GM18870 (cell line): ENCODE results near the gene DLX1.
"Not testable (repeated sequence)": the region's sequence is repeated elsewhere in the genome, so short reads cannot be mapped to it uniquely, and the experiment has no call there.

ENCODE experiments used
- ATAC-seq: cut with Tn5 transposase; IDR thresholded peaks from one replicate; pipeline ENCODE4 v1.9.1; 2021; ENCODE audit warnings: moderate library complexity; ENCODE audit not compliant: unreplicated experiment

Gene DLX1

DNA sequence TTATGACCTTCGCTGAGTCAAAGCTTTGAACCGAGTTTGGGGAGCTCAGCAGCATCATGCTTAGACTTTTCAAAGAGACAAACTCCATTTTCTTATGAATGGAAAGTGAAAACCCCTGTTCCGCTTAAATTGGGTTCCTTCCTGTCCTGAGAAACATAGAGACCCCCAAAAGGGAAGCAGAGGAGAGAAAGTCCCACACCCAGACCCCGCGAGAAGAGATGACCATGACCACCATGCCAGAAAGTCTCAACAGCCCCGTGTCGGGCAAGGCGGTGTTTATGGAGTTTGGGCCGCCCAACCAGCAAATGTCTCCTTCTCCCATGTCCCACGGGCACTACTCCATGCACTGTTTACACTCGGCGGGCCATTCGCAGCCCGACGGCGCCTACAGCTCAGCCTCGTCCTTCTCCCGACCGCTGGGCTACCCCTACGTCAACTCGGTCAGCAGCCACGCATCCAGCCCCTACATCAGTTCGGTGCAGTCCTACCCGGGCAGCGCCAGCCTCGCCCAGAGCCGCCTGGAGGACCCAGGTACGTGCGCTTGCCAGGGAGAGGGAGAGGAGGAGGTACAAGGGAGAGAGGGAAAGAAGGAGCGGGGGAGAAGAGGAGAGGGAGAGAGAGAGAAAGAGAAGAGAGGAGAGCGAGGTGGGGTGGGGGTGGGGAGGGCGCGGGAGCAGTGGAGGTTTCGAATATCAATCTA, at the start of gene DLX1:
Gene DLX1 (plus strand): TSS at position 48 of the 700 bp plus-strand sequence. CDS start 171 bp downstream, at position 219.
- ATAC-seq = peak; percentile 19

DNA sequence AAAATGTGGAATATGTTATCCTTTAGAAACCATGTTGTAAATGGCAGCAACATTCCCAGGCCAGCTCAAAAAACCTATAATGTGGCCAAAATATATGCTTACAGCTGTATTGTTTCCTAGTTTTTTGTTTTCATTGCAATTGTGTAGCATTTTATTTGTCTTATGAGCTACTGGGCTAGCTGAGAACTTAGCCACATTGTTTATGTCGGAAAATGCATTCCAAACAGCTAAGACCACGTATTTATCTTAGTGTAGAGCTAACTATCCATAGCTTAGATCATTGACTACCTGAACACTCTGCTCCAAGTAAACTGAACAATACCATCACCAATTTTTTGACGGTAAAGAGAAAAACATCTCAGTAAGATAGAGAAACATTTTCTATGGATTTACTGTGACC, 47.2 kb upstream of the DLX1 start:
- no peak for ATAC-seq

DNA sequence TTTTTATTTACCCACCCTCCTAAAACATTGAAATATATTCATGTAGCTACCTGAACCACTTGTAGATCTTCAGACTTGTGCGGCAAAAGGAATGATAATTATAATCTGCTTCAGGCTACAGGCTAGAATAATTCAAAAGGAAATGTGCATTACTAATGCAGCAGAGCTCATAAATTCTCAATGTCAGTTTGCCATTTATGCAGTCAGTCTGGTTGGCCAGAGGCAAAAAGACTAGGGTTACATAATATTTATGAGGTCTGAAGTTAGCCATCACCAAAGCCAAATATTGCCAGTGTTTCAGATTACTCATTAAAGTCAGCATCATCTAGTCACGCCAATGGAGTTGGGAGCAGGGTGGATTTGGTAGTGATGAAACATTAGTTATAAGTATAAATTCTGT, 46.7 kb upstream of the DLX1 start:
- no peak for ATAC-seq

DNA sequence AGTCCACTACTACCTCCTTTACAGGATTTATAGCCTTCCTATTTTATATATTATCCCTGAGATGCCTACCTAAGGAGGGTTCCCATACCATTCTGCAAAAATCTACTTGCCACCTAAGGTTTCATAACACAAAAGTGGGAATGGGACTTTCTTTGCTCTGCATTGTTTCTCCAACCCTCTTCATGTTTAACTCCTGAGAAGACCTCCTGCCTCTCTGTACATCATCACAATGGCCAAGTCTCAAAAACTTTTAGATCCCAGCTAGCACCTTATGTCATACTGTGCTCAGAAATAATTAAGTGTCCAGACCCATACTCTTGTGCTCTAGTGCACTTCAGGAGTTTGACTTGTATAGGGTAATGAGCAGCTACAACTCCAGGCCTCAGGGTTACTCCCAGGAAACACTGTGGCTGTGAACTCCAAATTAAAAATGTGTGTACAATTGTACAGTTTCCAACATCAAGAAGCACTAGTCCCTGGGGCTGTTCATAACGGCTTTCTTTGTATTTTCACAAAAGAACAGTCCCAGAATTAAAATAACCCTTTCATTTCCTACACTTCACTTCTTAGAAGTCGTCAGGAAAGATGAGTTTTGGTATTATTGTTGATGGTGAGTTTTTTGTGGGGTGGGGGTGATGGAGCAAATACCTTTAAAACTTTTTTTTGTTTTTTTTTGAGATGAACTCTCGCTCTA, 46.1 kb upstream of the DLX1 start:
- no peak for ATAC-seq

DNA sequence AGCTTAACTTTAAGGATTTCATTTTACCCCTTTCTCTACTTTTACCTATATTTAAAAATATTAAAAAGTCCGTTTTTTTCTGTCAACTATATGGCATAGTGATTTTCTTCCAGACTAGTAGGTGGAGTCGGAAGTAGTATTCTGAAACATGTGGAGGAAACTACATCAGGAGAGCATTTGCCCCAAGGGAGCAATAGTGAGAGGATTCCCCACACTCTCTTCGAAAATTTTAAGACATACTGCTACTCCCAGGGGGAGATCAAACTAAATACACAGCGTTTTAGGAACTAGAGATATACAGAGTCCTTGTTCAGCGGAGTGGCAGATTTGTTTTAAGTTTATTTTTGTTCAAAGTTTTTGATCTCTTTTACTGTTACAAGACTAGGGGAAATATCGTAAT, 45.0 kb upstream of the DLX1 start:
- ATAC-seq = no peak

DNA sequence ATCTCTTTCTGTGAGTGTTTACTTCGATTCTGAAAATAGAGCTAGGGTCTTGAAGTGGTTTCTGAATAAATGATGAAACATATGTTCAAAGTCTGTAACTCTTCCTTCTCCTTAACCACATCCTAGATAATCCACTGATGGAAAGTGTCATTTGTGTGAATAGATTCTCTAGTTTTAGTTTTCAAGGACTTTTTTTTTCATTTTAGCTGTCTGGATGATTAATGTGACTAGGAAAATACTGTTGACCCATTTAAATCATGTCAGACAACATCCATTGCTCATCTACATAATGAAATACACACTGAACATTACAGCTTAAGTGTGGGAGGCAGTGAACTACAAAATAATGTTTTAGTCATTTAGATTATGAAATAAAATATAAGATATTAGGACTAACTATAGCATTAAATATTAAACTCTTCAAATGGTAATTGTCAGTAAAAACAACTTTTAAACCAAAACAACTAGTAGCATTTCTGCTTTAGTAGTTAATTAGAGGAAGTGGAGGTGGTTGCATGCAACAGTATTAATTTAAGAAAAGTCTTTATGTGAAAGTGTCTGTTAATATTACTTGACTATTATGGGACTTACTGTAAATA, 39.1 kb upstream of the DLX1 start:
- no peak for ATAC-seq

DNA sequence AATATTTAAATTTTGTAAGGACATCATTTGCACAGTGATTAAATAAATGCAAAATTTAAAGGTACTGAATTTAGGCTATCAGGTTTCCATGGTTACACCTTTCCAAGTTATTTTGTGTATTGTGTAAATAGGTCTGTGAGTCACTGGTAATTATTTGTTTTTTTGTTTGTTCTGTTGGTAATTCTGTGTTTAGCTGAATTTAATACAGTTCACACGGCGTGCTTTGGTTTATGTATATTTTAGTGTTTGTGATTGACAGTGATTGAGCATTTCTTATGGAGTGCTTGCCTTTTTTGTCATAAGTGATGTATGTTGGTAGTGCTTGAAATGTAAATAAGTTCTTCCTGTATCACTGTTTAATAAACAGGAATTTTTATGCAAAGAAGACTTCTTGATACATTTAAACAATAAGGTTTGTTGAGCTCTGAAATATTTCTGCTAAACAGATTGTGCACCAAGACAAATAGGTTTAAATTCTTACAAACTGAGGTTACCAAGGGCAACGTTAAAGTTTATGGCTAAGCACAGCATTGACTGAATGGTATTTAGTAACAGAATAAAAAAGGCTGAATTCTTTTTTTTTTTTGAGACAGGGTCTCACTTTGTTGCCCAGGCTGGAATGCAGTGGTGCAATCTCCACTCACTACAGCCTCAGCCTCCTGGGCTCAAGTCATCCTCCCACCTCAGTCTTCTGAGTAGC, 38.3 kb upstream of the DLX1 start:
- ATAC-seq = no peak

DNA sequence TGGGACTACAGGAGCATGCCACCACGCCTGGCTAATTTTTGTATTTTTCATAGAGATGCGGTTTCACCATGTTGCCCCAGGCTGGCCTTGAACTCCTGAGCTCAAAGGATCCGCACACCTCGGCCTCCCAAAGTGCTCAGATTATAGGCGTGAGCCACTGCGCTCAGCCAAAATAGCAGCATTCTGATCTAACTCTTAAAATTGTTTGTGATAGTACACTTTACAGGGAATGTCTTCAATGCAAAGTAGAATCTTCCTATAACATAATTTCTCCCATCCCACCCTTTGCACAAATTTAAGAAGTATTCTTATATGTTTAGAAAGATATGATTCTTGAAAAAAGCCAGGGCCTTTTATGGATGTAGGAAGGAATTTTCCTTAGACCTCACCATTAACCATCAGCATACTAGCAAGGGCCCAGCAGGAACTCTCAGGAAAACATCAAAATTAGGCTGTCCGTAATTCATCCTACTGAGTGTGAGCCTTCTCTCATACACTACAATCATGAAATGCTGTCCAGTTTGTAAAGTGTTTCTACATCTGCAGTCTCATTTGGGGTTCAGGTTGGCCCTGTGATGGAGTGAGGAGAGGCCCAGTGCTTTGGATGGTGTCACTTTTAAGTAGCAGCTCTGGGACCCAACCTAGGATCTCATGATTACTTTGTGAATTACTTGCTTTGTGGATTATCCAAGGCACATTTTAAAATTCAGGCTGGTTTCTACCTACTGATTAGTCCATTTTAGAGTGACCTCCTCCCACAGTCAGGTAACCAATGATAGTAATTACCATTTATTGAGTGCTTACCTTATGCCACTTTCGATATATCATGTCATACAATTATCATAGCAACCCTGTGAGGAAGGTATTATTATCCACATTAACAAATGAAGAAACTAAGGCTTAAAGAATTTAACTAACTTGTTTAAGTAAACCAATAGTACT, 37.5 kb upstream of the DLX1 start:
- ATAC-seq = no peak

DNA sequence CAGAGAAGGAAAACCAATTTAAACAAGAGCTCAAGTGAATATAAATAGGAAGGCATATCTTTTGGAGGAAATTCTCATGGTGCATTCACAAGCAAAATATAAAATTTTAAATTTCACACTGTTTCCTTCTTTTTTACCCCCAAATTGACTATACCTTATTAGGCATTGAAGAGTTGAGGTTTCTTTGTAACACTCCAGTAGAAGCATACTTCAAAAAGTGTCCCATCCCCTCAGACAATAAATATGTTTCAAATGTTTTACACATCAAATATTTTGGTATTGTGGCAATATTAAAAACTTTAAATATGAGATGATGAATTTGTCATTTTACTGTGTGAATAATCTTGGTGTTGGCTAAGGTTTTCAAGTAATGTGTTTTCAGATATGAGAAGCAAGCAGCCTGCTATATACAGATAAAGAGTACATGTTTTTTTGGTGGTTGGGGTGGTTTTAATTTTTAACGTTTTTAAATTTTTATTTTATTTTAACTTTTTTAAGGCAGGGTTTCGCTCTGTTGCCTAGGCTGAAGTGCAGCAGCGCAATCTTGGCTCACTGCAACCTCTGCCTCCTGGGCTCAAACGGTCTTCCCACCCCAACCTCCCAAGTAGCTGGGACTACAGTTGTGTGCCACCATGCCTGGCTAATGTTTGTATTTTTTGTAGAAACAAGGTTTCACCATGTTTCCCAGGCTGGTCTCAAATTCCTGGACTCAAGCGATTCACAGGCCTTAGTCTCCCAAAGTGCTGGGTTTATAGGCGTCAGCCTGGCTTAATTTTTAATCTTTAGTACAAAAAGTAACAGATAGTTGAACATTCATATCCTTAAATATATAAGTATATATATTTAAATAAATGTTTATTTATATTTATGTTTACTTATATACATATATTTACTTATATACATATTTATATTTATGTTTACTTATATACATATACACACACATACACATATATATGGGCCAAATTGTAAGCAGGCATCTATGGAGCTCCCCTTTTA, 36.5 kb upstream of the DLX1 start:
- no peak for ATAC-seq

DNA sequence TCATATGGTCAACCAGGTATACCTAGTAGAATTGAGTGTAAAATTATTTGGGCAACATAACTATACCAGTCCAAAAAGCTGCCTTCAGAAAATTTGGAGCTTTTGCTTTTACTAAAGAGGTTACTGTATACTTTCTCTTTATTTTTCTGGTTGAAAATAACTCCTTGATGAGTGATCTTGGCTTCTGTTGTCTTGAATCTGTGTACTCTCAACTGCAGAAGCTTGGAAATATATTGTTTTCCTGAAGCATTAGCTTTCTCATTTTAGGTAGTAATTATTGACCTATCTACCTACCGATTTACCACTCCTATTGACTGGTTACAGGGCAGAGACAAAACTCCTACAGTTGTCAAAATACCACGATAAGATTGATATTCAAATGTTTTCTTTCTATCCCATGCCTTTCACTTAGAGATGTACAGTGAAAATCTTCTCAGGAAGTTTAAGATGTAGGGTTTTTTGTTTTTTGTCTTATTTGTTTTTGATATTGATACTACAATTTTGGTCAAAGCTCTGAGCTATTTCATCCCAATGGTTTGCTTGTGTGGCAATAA, 35.7 kb upstream of the DLX1 start:
- ATAC-seq = no peak

DNA sequence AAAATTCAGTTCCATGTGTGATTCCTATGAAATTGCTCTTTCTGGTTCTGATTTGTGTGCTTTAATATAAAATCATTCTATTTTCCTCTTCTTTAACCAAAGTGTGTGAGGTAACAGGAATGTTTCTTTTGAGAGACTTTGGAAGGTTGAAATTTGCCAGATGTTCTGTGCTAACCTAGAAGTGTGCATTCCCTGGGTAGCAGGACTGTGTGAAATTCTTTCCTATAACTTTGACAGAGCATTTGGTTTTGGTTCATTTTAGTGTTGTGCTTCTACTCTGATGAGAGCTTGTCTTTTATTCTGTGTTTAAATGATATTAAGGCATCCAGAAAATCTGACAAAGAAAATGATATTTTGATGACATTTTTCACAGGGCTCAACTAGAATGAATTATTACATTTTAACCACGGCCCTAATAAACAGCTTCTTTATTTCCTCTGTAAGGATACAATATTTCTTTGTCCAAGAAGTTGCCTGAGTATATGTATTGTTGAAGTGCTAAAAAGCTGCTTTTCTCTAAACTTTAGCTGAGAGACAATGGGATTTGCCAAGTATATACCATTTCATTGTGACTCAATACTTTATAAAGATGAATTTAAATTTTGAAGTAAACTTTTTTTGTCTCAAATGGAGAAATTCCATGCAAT, 34.7 kb upstream of the DLX1 start:
- ATAC-seq = no peak

DNA sequence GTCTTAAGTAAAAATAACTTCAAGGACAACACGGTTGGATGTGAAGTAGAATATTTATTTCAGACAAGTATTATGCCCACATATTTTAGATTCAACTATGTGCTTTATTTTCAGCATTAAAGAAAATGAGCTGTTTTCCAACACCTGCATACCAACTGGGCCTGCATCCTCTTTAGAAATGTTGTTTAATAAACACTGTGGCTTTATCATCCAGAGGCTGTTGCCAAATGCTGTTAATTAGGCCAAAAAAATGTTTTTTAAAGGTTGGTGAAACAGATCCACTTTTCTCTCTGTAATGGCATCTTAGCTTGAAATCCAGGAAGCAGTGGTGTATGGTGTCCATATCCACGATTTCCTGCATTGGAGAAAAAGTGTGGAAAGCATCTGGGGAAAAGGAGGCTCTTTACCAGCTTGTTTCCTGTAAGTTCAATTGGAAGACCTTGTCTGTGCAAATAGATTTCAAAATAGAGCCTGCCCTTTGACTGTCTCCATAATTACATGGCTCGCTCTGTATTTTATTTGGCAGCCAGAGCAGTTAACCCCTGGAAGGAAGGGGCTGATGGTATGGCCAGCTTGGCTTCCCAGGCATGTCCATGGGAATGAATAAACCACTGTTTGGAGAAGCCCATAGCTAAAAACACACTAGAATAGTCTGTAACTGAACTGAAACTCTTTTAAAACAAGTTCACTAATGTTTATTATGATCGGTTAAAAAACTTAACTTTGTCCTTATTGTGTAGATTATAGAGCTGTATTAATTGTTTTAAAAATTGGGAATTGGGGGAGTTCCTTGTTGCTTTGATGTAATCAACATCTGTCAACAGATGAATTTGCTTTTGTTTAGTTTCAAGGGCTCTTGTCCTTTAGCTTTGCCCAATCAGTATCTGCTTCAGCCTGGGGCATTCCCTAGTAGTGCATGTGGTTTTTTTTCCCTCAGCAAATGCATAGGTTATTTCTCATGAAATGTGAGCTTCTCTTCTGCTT, 33.0 kb upstream of the DLX1 start:
- no peak for ATAC-seq

DNA sequence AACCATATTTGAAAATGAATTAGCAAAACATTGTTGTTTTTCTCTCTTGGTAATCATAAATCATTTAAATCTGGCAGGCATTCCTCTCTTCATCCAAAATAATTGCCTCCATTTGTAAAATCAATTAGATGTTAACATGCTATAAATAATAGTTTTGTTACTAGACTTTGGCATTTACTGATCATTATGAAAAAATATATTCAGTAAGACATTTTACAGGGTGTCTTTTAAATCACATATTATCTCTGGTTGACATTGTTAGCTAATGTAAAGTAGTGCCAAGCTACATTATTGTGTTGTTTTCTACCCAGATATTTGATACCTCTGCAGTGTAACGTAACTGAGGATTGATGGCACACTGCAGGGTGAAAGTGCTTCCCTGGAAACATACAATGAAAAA, 31.8 kb upstream of the DLX1 start:
- no peak for ATAC-seq

DNA sequence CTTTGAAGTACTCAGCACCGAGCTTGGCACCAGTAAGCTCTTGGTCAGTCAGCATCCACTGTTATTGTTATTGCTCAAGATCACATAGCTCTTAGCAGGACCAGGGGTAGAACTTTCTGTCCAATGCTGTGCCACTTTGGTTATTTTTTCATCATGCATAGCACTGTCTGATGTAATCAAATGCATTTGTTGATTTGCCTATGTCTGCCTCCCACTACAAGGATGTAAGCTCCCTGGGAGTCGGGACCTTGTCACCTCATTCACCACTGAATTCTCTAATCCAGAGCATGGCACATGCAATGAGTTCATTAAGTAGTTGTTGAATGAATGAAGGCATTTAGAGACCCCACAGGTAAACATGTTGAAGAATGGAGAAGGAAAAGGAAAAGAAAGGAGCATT, 29.0 kb upstream of the DLX1 start:
- ATAC-seq = no peak

DNA sequence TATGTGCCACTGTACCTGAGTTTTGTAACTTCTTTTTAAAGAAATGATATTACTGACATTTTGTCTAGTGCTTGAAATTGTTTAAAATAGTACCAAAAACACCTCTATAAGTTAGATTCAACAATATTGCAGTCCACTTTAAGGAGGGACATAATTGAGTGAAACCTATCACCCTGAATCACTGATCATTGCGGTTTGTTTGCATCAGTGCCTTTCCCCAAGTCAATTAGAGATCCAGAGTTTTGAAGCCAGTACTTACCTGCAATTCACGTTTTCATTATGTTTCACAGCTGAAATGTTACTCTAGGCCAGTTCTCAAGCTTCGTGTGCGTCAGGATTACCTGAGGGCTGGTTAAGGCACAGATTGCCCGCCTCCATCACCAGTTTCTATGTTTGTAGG, 26.6 kb upstream of the DLX1 start:
- ATAC-seq = no peak

DNA sequence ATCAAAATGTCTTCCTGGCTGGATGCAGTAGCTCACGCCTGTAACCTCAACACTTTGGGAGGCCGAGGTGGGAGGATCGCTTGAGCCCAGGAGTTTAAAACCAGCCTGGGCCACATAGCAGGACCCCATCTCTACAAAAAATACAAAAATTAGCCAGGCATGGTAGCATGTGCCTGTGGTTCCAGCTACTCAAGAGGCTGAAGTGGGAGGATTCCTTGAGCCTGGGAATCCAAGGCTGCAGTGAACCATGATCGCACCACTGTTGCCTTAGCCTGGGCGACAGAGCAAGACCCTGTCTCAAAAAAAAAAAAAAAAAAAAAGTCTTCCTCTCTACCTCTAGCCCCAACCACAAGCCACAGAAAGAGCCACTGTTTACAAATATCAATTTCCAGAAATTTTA, 25.2 kb upstream of the DLX1 start:
- ATAC-seq = not testable (repeated sequence)

DNA sequence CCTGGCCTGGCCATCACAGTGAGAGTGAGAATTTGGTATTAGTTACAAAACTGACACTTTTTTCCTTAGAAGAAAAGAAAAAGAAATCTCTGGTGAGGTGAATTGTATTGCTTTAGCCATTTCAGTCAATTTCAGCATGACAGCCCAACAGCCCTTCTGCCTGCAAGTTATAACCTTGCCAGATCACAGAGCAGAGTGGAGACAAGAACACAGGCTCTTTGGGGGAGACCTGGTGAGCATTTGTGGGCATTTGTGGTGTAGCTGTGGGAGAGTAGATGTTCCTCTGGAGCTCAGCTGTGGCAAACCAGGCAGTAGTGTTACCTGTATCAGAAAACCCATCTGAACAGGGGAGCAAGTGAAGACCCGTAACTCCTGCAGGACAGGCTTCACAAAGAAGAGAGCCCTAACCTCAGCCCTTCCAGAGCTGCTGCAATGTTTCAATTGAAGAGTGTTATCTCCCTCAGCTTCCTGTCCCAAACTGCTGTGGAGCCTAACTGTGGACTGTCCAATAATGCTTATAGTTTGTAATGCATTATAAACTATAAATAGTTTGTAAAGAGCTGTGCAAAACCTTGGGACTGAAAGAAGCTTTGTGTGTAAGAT, 22.8 kb upstream of the DLX1 start:
- no peak for ATAC-seq
